Measurements from ENCODE around the gene MPC1L.
"Not testable (repeated sequence)": the region's sequence is repeated elsewhere in the genome, so short reads cannot be mapped to it uniquely, and the experiment has no call there.

Gene MPC1L

GRCh38 chrX:40623139-40623536 lies at the start of gene MPC1L:
Gene MPC1L, plus strand, starts transcription at chrX:40623428. Its CDS starts 138 bp downstream, at chrX:40623566.
- no peak for DNase-seq (ENCODE audit: low read depth in 2 of 2)

GRCh38 chrX:40573763-40574162 lies 49.5 kb upstream of the MPC1L start:
- DNase-seq (ENCODE audit: low read depth in 2 of 2), result no peak

- DNase-seq (ENCODE audit: low read depth in 2 of 2), result not testable (repeated sequence)
These were observed 47.8 kb upstream of the MPC1L start for GRCh38 chrX:40575411-40575810.

- DNase-seq (ENCODE audit: low read depth in 2 of 2), result no peak
These were observed 46.9 kb upstream of the MPC1L start for GRCh38 chrX:40576291-40576690.

- DNase-seq (ENCODE audit: low read depth in 2 of 2), result no peak
These were observed 45.1 kb upstream of the MPC1L start for GRCh38 chrX:40578039-40578695.

GRCh38 chrX:40579141-40579540 lies 44.1 kb upstream of the MPC1L start:
- no peak for DNase-seq (ENCODE audit: low read depth in 2 of 2)

GRCh38 chrX:40579900-40580536 lies 43.2 kb upstream of the MPC1L start:
- no peak for DNase-seq (ENCODE audit: low read depth in 2 of 2)

GRCh38 chrX:40580537-40581335 lies 42.5 kb upstream of the MPC1L start, which contains the start of gene ATP6AP2:
Gene ATP6AP2, plus strand, starts transcription at chrX:40580970. Its CDS starts 96 bp downstream, at chrX:40581066.
- DNase-seq (ENCODE audit: low read depth in 2 of 2), result peak; percentile 80 to 85

GRCh38 chrX:40581336-40581920 lies 41.8 kb upstream of the MPC1L start:
- DNase-seq (ENCODE audit: low read depth in 2 of 2), result no peak

GRCh38 chrX:40582178-40582577 lies 41.0 kb upstream of the MPC1L start:
- DNase-seq (ENCODE audit: low read depth in 2 of 2), result not testable (repeated sequence)

GRCh38 chrX:40582811-40583210 lies 40.4 kb upstream of the MPC1L start:
- DNase-seq (ENCODE audit: low read depth in 2 of 2), result no peak

GRCh38 chrX:40587623-40588022 lies 35.6 kb upstream of the MPC1L start:
- not testable (repeated sequence) for DNase-seq (ENCODE audit: low read depth in 2 of 2)

- DNase-seq (ENCODE audit: low read depth in 2 of 2), result not testable (repeated sequence)
These were observed 33.5 kb upstream of the MPC1L start for GRCh38 chrX:40589616-40590321.

- DNase-seq (ENCODE audit: low read depth in 2 of 2), result no peak
These were observed 19.8 kb upstream of the MPC1L start for GRCh38 chrX:40603446-40603845.

GRCh38 chrX:40607381-40607780 lies 15.8 kb upstream of the MPC1L start:
- DNase-seq (ENCODE audit: low read depth in 2 of 2), result no peak

GRCh38 chrX:40612511-40612910 lies 10.7 kb upstream of the MPC1L start:
- no peak for DNase-seq (ENCODE audit: low read depth in 2 of 2)

- no peak for DNase-seq (ENCODE audit: low read depth in 2 of 2)
These were observed 7.3 kb upstream of the MPC1L start for GRCh38 chrX:40615976-40616375.

- DNase-seq (ENCODE audit: low read depth in 2 of 2), result no peak
These were observed 5.7 kb upstream of the MPC1L start for GRCh38 chrX:40617566-40617965.

- DNase-seq (ENCODE audit: low read depth in 2 of 2), result no peak
These were observed 619 bp upstream of the MPC1L start for GRCh38 chrX:40622479-40623138.

GRCh38 chrX:40623665-40624064 lies 437 bp downstream of the MPC1L start:
- no peak for DNase-seq (ENCODE audit: low read depth in 2 of 2)

- no peak for DNase-seq (ENCODE audit: low read depth in 2 of 2)
These were observed 2.1 kb downstream of the MPC1L start for GRCh38 chrX:40625294-40625693.
